ENCODE measurements around the gene OR1L8.
"Not testable (repeated sequence)": the region's sequence is repeated elsewhere in the genome, so short reads cannot be mapped to it uniquely, and the experiment has no call there.

DNA sequence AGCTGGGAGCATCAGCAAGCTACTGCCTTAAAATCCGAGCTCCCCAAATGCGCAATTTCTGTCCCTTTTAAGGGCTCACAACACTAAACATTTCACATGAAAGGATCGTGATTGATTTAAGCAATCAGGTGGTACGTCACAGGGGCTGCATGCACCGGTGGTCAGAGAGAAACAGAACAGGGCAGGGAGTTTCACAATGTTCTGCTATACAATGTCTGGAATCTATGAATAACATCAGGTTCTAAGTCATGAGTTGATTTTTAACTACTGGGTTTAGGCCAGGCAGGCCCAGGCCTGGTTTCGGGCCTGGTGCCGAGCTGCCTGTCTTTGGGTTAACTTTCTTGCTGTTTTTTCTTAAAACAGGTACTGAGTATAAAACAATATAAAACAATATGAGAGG lies 46.1 kb downstream of the OR1L8 start:
- not testable (repeated sequence) for TF ChIP-seq FOXM1 (IDR thresholded peaks at IDR 0.05; ENCODE audit: borderline replicate concordance); SP1 (IDR thresholded peaks at IDR 0.05); ELF4 (IDR thresholded peaks at IDR 0.05); FOXA1 (IDR thresholded peaks at IDR 0.05); ZNF384 (IDR thresholded peaks at IDR 0.05)
- TF ChIP-seq, protein P1, sequence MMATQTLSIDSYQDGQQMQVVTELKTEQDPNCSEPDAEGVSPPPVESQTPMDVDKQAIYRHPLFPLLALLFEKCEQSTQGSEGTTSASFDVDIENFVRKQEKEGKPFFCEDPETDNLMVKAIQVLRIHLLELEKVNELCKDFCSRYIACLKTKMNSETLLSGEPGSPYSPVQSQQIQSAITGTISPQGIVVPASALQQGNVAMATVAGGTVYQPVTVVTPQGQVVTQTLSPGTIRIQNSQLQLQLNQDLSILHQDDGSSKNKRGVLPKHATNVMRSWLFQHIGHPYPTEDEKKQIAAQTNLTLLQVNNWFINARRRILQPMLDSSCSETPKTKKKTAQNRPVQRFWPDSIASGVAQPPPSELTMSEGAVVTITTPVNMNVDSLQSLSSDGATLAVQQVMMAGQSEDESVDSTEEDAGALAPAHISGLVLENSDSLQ (IDR thresholded peaks at IDR 0.05) = not testable (repeated sequence)

All from HEK293T (cell line).